Measurements from ENCODE around the gene SKP2.

SKP2 gene

DNA sequence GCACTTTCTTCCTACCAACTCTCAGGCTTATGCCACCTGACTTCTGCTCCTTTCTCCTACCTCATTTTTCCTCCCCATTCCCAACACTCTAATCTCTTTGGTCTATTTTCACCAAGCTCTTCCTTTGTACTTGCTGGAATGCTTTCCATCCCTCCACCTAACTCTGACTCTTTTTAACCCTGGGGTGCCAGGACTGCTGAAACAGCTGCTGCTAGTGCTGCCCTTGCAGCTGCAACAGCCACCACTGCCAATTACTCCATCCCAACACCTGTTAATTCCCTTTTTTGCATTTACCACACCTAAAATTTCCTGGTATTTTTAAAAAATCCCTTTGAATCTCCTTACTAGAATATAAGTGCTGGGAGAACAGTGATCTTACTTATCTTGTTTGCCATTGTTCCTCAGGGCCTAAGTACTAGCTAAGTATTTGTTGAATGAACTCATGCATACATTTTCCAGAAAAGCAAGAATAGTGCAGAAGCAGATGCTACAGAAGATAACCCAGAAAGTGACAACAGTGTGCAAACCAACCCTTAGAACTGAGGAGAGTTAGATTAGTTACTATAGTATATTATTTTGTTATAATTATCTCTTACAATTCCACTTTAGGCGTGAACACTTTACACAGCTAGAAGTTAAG, 78.4 kb downstream of the SKP2 start:
- H3K79me2 ChIP-seq (ENCODE audit: control insufficient read depth, low read length), result peaks cover 58% of the 10 kb centered on the region
- no peaks in the 10 kb centered on the region for H3F3A ChIP-seq (ENCODE audit: control insufficient read depth, insufficient read depth)
- H3K27ac ChIP-seq (ENCODE audit: low read depth, low read length), result no peak overlapping the region
- peaks cover 15% of the 10 kb centered on the region for H3K36me3 ChIP-seq (ENCODE audit: control insufficient read depth, low read length)
- H4K20me1 ChIP-seq (ENCODE audit: control insufficient read depth, insufficient read depth, low read depth, low read length), result no peaks in the 10 kb centered on the region
- no peaks in the 10 kb centered on the region for H3K27me3 ChIP-seq (ENCODE audit: control insufficient read depth, low read length)
- H3K4me2 ChIP-seq (ENCODE audit: low read length), result no peak overlapping the region
- peaks cover 17% of the 10 kb centered on the region for H3K4me1 ChIP-seq (ENCODE audit: control insufficient read depth, low read length)
- TF ChIP-seq EZH2phosphoT487 (IDR thresholded peaks at IDR 0.05; ENCODE audit: borderline replicate concordance, low read length), result no peak
- TF ChIP-seq, protein P1, sequence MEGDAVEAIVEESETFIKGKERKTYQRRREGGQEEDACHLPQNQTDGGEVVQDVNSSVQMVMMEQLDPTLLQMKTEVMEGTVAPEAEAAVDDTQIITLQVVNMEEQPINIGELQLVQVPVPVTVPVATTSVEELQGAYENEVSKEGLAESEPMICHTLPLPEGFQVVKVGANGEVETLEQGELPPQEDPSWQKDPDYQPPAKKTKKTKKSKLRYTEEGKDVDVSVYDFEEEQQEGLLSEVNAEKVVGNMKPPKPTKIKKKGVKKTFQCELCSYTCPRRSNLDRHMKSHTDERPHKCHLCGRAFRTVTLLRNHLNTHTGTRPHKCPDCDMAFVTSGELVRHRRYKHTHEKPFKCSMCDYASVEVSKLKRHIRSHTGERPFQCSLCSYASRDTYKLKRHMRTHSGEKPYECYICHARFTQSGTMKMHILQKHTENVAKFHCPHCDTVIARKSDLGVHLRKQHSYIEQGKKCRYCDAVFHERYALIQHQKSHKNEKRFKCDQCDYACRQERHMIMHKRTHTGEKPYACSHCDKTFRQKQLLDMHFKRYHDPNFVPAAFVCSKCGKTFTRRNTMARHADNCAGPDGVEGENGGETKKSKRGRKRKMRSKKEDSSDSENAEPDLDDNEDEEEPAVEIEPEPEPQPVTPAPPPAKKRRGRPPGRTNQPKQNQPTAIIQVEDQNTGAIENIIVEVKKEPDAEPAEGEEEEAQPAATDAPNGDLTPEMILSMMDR (IDR thresholded peaks at IDR 0.05; ENCODE audit: low read depth, low read length, poor library complexity, severe bottlenecking), result no peak
- H3K9me2 ChIP-seq (replicated peaks; ENCODE audit: control insufficient read depth, low read length), result no peaks in the 10 kb centered on the region
- H3K9me3 ChIP-seq (ENCODE audit: control insufficient read depth, insufficient read depth, low read length), result no peaks in the 10 kb centered on the region
- no peak overlapping the region for H3K4me3 ChIP-seq (ENCODE audit: low read length)

DNA sequence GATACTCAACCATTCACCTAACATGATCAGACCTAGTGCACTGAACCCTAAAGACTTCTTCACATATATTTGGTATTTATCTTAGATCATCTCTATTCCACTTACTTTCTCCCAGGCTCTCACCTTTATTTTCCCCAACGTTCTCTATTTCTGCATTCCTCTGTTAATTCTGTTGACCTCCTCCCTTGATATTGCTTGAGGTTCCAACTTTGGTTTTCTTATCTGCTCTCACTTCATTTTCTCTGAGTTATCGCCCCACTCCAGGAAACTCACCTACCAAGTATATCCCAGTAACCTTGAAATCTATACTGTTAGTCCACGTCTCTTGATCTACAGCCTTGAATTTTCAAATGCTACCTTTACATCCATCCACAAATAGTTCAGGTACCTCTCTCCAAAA, 80.6 kb downstream of the SKP2 start:
- H3K79me2 ChIP-seq (ENCODE audit: control insufficient read depth, low read length), result peaks cover 79% of the 10 kb centered on the region
- H3K36me3 ChIP-seq (ENCODE audit: control insufficient read depth, low read length), result peaks cover 13% of the 10 kb centered on the region
- H3K9me2 ChIP-seq (replicated peaks; ENCODE audit: control insufficient read depth, low read length), result no peaks in the 10 kb centered on the region
- no peaks in the 10 kb centered on the region for H4K20me1 ChIP-seq (ENCODE audit: control insufficient read depth, insufficient read depth, low read depth, low read length)
- no peak overlapping the region for H3K4me3 ChIP-seq (ENCODE audit: low read length)
- no peaks in the 10 kb centered on the region for H3K27me3 ChIP-seq (ENCODE audit: control insufficient read depth, low read length)
- H3K4me1 ChIP-seq (ENCODE audit: control insufficient read depth, low read length), result peaks cover 38% of the 10 kb centered on the region
- H3K27ac ChIP-seq (ENCODE audit: low read depth, low read length), result no peak overlapping the region
- H3K4me2 ChIP-seq (ENCODE audit: low read length), result no peak overlapping the region
- TF ChIP-seq, protein P1 (IDR thresholded peaks at IDR 0.05; ENCODE audit: low read depth, low read length, poor library complexity, severe bottlenecking), result no peak
- TF ChIP-seq EZH2phosphoT487 (IDR thresholded peaks at IDR 0.05; ENCODE audit: borderline replicate concordance, low read length), result no peak
- H3F3A ChIP-seq (ENCODE audit: control insufficient read depth, insufficient read depth), result peaks cover 5% of the 10 kb centered on the region
- peaks cover 6% of the 10 kb centered on the region for H3K9me3 ChIP-seq (ENCODE audit: control insufficient read depth, insufficient read depth, low read length)

All from DOHH2 (cell line).